IPS DF 4.7 (cell line): Measurements from ENCODE around the gene NOS1AP.
"Not testable (repeated sequence)": the region's sequence is repeated elsewhere in the genome, so short reads cannot be mapped to it uniquely, and the experiment has no call there.

Source experiments
- DNase-seq: peaks from one replicate; pipeline ENCODE4 v3.0.0-alpha.2; 2013; ENCODE audit warnings: low spot score; ENCODE audit errors: extremely low read depth

Gene NOS1AP

DNA sequence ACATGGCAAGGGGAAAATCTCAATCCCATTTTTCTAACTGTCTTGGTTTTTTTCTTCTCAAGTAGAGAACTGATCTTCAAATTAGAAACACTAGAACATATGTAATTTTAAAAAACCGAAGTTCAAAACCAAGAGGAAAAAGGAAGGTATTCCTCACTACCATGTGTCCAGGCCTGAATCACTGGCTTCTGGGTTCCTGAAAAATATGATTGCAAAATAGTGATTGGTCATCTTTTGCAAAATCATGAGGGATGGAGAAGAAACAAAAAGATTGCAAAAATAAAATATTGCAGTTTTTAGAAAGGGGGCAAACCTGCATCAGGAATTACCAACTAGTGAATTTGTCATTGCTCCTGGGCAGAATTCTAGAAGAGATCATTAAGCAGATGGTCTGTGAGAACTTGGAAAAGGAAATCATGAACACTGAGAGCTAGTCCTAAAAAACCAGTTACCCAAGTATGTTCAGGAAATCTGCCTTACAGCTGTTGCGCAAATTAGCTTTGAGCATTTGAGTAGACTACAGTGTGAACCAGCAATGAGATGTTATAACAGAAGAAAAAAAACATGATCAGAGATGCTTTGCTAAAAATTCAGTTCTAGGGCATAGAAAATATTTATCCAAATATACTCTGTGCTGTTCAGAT, 257.8 kb downstream of the NOS1AP start:
- DNase-seq: no peak

DNA sequence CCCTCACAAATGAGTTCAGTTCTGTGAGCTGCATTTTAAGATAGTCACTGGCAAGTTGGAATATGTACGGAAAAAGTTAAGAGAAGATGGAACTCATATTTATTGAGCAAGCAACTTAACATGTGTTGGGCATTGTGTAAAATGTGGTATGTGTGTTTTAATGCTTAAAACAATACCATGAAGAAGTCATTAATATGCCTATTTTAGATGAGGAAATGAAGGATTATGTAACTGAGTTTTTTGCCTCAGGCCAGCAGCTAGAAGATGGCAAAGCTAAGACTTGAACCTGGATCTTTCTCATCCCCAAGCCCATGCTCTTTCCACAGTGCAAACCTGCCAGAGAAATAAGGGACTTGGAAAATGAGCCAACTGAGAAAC, 258.3 kb downstream of the NOS1AP start:
- no peak for DNase-seq

DNA sequence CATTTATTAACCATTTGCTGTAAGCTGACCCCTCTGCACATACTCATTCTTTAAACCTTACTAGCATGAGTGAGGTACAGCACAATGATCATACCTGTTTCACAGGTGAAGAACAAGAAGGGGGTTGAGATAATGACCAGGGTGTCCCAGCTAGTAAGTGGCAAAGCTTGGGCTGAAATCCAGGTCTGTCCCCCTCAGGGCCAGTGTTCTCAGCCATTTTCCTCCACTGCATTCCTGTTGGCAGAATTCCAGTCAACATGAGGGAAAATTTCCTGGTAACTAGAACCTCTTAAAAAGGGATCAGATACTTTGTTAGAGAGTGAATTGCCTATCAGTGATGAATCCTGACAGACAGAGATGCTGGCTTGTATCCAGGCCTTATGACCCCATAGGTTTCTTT, 259.0 kb downstream of the NOS1AP start:
- DNase-seq: no peak

DNA sequence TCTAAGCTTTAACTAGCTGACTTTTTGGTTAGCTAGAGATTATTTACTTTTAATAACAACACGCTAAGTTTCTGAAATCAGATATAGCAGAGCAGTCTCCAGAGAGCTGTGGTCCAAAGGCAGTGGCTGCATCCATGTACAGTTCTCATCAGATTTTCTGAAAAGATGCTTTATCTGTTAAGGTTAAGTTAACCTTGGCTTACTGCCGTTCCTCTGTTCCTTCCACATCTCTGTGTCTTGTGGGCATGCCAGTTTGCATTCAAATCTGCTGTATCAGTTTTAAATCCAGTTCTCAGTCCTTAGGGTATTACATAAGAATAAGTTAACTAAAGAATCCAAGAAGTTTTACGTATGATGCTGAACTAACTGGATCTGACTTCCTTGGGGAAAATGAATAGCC, 260.3 kb downstream of the NOS1AP start:
- DNase-seq: no peak

DNA sequence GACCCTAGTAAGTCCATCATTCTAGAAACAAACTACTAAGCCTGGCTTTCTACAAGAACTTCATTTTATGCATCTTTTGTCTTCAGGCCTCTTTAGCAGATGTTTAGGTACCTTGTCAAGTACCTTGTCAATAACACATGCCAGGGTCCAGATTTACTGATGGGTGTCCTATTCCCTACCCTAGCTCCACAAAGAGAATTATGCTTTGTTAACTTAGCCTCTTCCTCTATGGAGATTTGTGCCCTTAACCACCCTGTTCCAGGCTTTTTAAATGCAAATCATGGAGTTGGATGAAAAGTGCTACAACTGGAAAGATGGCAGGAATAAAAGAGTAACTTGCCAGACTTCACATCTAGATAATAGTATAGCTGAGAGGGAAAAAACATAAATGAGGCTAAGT, 264.5 kb downstream of the NOS1AP start:
- DNase-seq: no peak

DNA sequence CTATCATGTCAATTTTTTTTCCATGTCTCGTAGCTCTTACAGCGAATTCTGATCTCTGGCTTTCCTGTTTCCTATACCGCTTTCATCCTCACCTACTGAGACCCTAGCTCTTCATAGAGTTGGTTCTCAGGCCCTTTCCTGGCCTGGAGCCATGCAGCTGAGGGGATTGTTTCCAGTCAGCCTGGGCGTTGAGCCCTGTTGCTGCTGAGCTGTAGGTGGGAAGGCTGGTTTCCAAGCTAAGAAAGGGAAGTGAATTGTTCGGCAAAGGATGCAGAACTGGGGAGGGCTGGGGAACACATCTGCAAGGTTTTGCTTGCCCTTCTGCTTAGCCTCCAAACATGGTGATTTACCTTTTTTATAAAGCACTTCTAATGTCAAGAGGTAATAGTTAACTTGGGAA, 265.6 kb downstream of the NOS1AP start:
- DNase-seq: no peak

DNA sequence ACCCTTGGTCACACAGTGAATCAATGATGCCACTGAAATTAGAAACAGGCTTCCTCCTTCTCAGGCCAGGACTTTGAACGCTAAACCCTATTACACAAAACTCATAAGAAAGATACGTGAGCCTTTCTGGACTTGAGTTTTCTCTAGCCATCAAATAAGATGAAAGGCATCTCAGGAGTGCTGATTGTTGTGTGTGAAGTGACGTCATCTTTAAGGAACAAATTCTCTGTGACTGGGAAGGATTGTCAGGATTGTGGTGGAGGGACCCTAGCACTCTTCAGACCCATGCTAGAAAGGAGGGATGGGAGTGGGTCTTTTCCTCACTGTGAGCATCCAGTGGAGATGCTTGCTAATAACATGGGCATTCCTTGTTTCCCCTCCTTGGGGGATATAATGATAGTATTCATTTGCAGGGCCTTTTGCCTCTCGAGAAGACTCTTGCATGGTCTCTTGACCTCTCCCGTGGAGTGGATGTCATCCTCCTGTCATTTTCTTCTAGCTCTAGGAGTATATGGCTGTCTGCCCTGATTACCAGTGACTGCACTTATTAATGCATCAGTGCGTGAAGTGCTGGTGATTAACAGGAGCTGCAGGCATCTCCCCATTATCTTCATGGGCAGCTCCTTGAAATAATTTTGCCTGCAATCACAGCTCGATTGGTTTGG, 267.3 kb downstream of the NOS1AP start:
- DNase-seq: no peak

DNA sequence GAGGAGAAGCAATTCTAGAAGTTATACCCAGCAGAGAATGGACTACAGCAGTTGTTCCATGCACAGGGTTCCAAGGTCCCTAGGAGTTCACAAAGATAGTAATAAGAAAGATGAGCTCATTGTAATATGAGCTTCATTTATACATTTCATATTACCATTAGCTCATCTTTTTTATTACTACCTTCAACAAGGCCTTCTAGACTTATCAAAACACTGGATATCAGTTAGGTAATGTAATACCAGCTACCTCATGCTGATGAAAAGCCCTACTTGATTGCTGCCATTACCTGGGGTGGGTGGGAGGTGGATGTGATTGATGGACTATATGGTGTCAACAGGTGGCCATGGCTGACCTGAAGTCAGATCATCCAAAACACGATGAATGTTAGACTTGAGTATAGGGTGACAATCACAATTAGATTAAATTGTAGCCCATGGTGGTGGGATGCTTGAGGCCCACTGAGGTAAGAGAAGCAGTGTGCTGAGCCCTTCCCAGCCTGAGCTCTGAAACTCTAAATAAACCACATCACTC, 273.0 kb downstream of the NOS1AP start:
- no peak for DNase-seq

DNA sequence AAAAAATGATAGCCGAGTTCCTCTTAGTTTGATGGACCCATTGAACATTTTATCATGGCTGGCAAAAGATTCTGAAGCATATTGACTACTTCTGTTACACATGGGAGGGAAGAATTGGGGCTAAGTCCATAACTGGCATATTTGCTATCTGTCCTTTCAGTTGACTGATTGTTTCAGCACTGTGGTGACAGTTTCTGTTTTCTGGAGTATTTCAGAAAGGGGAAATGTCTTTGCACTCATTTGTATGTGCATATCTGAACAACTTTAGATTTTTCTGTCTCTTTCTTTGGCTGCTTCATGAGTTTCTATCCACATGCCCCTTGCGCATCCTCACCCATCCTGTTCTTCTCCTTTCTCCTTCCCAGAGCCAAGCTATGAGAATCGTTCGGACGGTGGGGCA, 274.0 kb downstream of the NOS1AP start:
- no peak for DNase-seq

DNA sequence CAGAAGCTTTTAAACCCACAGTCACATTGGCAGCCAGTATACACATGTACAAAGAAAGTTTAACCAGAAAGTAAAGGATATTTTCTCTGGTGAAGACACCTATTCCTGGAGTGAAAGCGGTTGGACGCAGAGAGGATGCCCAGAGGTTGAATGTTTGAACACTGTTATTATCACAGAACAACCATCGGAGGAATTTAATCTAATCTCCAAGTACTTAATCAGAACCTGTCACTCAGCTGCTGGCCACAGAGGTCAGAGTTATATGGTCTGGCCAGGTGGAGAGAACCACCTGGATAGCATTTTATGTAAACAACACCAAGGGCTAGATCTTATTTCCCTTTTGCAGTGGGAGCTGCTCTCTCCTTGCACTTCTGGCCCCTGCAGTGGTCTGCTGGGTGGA, 277.8 kb downstream of the NOS1AP start:
- no peak for DNase-seq

DNA sequence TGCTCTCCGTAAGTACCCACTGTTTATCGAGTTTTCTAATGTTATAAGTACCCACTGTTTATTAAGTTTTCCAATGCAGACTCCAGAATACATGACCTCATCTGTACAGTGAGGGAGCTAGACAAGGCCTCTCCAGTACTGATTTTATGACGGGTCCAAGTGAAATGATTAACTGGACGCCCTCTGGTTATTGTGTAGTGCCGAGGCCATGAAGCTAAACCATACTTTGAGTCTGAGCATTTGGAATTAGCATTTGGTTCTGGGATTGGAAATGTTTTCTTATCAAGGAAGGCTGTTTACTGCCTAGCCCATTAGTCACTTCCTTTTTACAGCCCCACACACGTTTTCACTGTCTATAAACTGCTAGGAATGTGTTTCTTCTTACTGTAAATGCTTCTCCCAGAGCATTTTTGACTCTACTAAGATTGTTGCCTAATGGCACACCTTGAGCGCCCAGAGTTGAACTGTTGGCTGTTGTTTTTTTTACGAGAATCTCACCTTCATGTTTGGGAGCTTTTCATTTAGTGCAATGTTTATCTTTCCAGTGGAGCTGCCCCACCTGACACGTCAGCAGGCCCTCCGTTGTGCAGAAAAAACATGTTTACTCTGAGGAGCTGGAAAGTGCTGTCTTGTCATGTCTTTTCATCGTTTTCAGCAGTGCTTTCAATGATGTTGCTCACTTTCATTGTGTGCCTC, 280.3 kb downstream of the NOS1AP start:
- no peak for DNase-seq

DNA sequence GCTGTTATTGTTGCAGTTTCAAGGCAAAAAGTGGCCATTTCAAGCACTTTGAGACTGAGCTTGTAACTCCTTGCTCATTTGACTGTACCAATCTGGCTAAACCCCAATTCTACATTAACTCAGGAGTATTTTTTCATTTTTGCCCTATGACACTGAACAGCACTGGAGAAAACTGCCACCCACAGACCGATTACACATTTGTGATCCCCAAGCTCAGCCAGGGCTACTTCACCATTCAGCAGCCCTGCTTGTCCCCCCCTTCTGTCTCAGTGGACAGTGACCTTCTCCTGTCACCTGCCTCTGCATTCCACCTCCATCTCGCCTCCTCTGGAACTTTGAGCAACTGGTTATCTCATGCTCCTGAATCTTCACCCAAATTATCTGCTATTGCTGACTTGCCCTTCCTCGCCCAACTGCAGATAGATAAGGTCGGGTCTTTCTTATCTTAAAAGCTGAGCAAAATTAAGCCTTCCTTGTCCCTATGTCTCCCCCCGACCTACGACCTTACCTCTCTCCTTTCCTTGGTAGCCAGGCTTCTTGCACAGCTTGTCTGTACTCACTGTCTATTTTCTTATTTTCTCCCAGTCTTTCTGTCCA, 281.9 kb downstream of the NOS1AP start:
- DNase-seq: no peak

DNA sequence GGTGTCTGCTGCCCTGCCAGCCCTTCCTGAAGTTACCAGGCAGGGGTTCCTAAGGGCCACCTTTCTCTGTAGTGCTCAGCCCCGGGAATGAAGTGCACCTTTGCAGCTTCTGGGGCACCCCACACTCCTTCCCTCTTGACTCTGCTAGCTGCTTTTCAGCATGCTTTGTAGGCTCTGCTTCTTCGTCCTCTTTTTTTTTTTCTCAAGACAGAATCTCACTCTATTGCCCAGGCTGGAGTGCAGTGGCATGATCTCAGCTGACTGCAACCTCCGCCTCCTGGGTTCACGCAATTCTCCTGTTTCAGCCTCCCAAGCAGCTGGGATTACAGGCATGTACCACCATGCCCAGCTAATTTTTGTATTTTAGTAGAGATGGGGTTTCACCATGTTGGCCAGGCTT, 282.4 kb downstream of the NOS1AP start:
- DNase-seq: not testable (repeated sequence)

DNA sequence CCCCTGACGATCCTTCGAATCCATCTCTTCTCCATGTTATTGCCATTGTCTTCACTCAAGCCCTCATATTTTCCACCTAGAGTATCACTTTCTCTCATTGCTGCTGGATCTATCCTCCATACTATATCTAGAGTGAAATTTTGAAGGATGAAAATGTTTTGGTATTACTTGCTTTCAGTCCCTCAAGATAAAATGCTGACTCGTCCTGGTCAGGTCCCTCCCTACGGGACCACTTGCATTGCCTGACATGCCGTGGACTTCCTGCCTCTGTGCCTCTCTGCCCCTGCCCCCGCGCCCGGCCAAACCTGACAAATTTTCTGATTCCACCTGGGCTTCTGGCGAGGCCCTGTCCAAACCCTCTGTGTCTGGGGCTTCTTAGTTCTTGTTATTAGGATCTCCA, 283.6 kb downstream of the NOS1AP start:
- no peak for DNase-seq

DNA sequence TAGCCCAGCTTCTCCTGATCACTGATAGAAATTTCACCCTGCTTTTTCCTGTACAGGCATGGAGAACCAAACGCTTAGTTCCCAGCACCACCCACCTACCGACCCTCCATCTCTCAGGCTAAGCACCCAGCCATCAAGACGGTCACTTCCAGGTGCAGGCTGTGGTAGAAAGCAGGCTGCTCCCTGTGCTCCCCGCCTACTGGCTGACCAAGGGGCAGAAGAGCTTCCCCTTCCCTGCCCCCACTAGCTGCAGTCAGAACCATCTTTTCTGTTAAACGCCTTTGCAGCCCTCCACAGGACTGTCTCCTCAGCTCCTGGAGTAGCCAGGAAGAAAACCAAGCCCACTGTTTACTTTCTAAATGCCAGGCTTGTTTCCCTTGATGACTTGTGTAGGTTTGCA, 284.2 kb downstream of the NOS1AP start:
- DNase-seq: no peak

DNA sequence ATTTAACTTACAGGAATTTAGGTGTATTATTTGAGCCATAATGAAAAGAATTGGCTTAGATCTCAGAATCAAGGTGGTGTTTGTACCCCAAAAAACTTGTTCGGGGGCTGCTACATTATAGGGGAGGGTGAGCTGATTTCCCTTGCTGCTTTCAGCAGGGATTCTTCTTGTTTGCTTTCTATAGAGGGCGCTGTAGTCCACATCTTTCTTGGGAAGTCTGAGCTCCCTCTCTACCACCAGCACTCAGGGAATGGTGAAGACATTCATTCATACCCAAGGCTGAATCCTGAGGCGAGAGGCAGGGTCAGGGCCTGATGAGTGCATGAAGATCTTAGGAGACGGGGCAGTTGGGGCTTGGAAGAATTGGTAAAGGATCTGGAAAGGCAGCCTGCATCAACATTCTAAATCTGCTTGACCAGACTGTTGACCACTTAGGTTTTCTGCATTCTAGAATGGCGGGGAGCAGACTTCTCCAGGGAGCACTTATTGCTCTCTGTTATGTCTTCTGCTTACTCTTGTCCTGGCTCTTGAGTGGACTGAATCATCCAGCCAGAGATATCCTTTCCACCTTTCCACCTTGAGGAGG, 288.3 kb downstream of the NOS1AP start:
- DNase-seq: peak; percentile 36

DNA sequence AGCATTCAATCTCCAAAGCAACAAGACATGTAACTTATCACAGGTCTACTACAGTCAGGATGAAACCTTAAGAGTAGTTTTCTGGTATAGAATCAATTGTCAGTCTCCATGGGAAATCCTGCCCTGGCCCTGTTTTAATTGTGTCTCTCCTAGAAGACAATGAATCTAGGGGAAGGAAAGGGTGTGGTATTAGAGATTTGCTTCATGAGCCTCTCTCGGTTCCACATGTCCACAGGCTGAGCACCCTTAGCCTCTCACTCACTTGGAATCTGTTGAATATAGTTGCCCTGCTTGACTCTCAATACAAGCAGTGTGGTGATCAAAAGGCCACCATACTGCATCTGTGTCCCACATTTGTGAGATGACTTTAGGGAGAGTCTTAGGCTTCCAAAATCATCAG, 289.4 kb downstream of the NOS1AP start:
- DNase-seq: no peak

DNA sequence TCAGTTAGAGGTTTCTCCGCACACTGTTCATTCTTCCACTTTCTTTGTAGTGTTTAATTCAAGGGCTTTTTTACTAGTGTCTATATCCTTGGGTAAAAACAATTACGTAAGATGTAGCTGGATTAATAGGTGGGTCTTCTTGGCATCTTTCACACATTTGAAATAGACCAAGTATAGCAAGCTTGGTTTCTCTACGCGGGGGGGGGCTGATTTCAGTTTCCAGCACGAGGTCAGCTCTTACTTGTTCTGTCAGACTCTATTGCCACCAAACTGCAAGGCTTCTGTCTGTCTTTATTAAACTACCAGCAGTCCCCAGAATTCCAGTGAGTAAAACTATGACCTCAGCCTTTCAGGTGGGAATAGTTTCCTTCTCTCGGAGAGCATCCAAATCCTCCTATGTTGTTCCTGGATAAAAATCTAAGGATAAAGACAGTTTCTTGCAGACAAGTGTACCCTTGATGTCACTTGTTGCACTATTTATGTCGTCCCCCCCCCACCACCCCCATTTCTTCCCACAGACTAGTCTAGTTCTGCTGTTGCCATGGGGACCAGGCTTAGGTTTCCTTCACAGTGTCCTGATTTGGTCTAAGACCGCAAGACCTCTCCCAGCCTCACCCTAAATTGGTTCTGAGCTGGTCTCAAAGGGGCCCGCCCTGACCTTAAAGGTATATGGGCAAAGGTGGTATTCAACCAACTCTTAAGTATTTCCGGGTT, 290.2 kb downstream of the NOS1AP start:
- DNase-seq: no peak

DNA sequence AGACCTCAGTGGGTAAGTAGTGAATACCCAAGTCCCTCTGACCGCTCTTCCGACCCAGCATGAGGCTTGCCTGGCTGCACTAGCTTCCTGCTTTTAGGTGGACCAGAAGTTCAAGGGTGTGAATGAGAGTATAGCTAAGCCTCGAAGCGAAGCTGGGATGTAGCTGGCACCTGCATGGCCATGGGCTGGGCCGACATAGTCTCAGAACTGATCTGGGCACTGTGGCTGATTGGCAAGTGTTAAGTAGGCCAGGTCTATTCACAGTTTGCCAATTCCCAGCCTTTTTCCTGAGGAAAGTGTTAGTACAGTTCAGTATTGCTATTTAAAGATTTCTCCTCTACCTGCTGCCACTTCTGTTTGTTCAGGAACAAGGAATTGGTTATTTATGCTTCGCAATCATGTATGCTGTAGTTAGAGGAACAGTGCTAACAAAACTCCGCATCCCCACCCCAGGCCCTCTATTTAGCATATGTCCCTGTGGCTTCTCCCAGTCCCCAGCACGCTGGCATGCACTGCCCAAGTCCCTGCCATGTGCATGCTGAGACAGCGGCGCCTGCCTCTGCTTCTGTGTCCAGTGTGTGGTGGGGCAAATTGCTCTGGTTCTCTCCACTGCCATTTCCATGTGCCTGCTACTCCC, 290.9 kb downstream of the NOS1AP start:
- no peak for DNase-seq

DNA sequence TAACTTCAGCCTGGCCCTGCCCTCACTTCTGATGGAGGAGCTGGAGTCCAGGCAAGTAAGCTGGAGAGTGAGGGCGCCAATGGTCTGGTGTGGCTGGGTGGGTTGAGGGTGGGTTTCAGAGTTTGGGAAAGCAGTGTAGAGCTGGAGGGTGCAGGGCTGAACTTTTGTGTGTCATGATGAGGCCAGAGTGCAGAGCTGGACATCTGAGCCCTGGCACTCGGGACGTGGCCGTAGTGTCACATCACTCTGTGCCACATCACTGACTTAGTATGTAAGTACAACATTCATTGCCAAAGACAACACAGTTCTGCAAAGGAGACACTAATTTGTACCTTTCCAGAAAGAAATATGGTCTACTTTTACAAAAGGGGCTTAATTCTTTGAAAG, 291.4 kb downstream of the NOS1AP start:
- no peak for DNase-seq

DNA sequence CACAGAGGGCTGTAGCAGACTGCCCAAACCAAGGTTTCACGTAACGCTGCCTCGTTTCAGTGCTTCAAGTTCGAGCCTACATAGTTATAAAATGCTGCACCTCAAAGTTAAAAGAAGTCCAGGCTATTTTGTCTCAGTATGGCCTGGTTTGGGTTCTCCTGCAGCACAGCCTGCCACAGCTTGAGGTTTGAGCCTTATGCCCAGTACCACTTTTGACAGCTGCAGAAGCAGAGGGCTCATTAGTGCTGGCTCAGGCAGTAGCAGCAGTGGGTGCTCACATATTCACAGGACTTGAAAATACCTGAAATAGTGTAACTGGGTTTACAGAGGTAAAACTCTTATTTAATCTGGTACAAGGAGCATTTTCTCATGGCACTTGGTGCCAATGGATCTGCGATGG, 291.9 kb downstream of the NOS1AP start:
- no peak for DNase-seq
